A375 (cell line): ENCODE data around the gene ANKRD53. TPM values are rescaled to one million over a fixed set of nuclear protein-coding genes. Genes with fewer than 3 reads are reported as not detected.

Source experiments
- small RNA-seq: library from RNA; depleted of rRNA; stranded (forward); fragments of <200 nt; gene quantifications from one replicate; pipeline ENCODE3, GENCODE V24; 2014
- total RNA-seq: library from RNA; depleted of rRNA; stranded (reverse); fragments of >200 nt; shearing (Covaris generic); gene quantifications from 2 replicates; pipeline ENCODE4 v1.2.3, GENCODE V29; 2014; rRNA removed

The ANKRD53 gene
- 0.05 TPM in 1 of 2 replicates, not detected in the other for total RNA-seq

GRCh38 chr2:70978341-70979179 is at the start of gene ANKRD53:
Gene ANKRD53 (plus strand): TSS chr2:70978630. CDS start chr2:70978646, 16 bp downstream.

GRCh38 chr2:70935468-70936164 is 42.8 kb upstream of the ANKRD53 start, which contains the start of gene ATP6V1B1:
Gene ATP6V1B1 (plus strand): TSS chr2:70935900. CDS start chr2:70935955, 55 bp downstream.

GRCh38 chr2:70994699-70995425 is 16.4 kb downstream of the ANKRD53 start, which contains the start of gene TEX261:
Gene TEX261 (minus strand): TSS chr2:70994873. CDS start chr2:70994757, 116 bp downstream.

Small RNA genes within 50 kb of the gene (small RNA-seq; reads per million reads assigned to genes)
- gene RN7SL160P: not detected

Other genes starting within 250 kb of the ANKRD53 start
- 11.0 and 20.1 TPM in 2 replicates for gene ADD2, start 210.4 kb upstream of the ANKRD53 start, total RNA-seq
- gene FIGLA, start 188.0 kb upstream of the ANKRD53 start, total RNA-seq: not detected in 2 replicates
- not detected in 2 replicates for gene CLEC4F, start 158.0 kb upstream of the ANKRD53 start, total RNA-seq
- gene CD207, start 142.8 kb upstream of the ANKRD53 start, total RNA-seq: 0.11 TPM in 1 of 2 replicates, not detected in the other
- gene VAX2, start 78.1 kb upstream of the ANKRD53 start, total RNA-seq: 5.8 and 7.5 TPM in 2 replicates
- 0.41 and 2.1 TPM in 2 replicates for gene ATP6V1B1, start 42.7 kb upstream of the ANKRD53 start, total RNA-seq
- 21.5 and 26.9 TPM in 2 replicates for gene TEX261, start 16.2 kb downstream of the ANKRD53 start, total RNA-seq
- gene NAGK, start 90.0 kb downstream of the ANKRD53 start, total RNA-seq: 23.4 and 26.6 TPM in 2 replicates
- gene MCEE, start 151.6 kb downstream of the ANKRD53 start, total RNA-seq: 10.8 and 14.5 TPM in 2 replicates
- 45.4 and 48.8 TPM in 2 replicates for gene MPHOSPH10, start 152.0 kb downstream of the ANKRD53 start, total RNA-seq
- 0.27 and 0.34 TPM in 2 replicates for gene PAIP2B, start 248.5 kb downstream of the ANKRD53 start, total RNA-seq